Prostate gland (tissue), 2 donors: ENCODE results near the gene GPRC5D.

ENCODE experiments used
- CTCF ChIP-seq, 4 experiments: fragments of 200-600 bp in 2 of 4; fragments of 450-650 bp in 2 of 4; sonication (generic) in 2 of 4; IDR thresholded peaks; 1 replicate in 3 of 4; 2 replicates in 1 of 4; pipeline ENCODE4 v1.5.1; 2016 to 2019; ENCODE audit warnings: antibody characterized with exemption in 4 of 4, mild to moderate bottlenecking in 2 of 4, moderate library complexity in 2 of 4
- POLR2A ChIP-seq: fragments of 450-650 bp; IDR thresholded peaks from one replicate; pipeline ENCODE4 v1.6.1; 2016; ENCODE audit warnings: antibody characterized with exemption, mild to moderate bottlenecking
- POLR2AphosphoS5 ChIP-seq: sonication (generic); formaldehyde crosslinking; IDR thresholded peaks from one replicate; pipeline ENCODE4 v1.6.1; 2017; ENCODE audit warnings: antibody characterized with exemption

- no peak for TF ChIP-seq POLR2A
- TF ChIP-seq POLR2AphosphoS5: no peak
- no peak for TF ChIP-seq CTCF (IDR thresholded peaks at IDR 0.05)
Measured at GRCh38 chr12:12946686-12947355, 5.1 kb downstream of the GPRC5D start.
